H1 (cell line): Measurements from ENCODE around the gene PRRG2. TPM values are rescaled to one million over a fixed set of nuclear protein-coding genes. Genes with fewer than 3 reads are reported as not detected.

Experiments used
- BCL11A ChIP-seq, 2 experiments: IDR thresholded peaks; one replicate each; pipeline ENCODE4 v1.6.1; 2011; ENCODE audit warnings: low read depth in 2 of 2, low read length in 2 of 2, mild to moderate bottlenecking in 2 of 2
- BRCA1 ChIP-seq: IDR thresholded peaks from 2 replicates; pipeline ENCODE4 v1.6.1; 2012; ENCODE audit warnings: low read depth, low read length, improper control_type of control experiment
- EZH2 ChIP-seq: fragments of 200-600 bp; sonication (generic); IDR thresholded peaks from 2 replicates; pipeline ENCODE4 v1.7.1; 2012; ENCODE audit warnings: low read depth, mild to moderate bottlenecking, moderate library complexity, low read length, inconsistent platforms; ENCODE audit not compliant: severe bottlenecking
- FOSL1 ChIP-seq: IDR thresholded peaks from 2 replicates; pipeline ENCODE4 v1.6.1; 2011; ENCODE audit warnings: mild to moderate bottlenecking, low read depth, low read length, moderate library complexity; ENCODE audit not compliant: insufficient read depth
- HDAC2 ChIP-seq, 2 experiments: fragments of 300-600 bp in 1 of 2; sonication (generic) in 1 of 2; IDR thresholded peaks; 2 replicates each; pipeline ENCODE4 v1.6.1; 2011 to 2012; ENCODE audit warnings: low read depth in 2 of 2, low read length in 2 of 2, mild to moderate bottlenecking in 2 of 2, moderate library complexity in 2 of 2, borderline replicate concordance in 1 of 2, inconsistent platforms in 1 of 2
- POLR2A ChIP-seq, 2 experiments: IDR thresholded peaks; 1 replicate in 1 of 2; 2 replicates in 1 of 2; pipeline ENCODE4 v1.6.1; 2011; ENCODE audit warnings: low read depth in 2 of 2, low read length in 2 of 2, mild to moderate bottlenecking in 2 of 2; ENCODE audit errors: control extremely low read depth in 1 of 2
- TCF12 ChIP-seq: IDR thresholded peaks from 2 replicates; pipeline ENCODE4 v1.6.1; 2011; ENCODE audit warnings: low read depth, mild to moderate bottlenecking, low read length
- USF2 ChIP-seq: IDR thresholded peaks from 2 replicates; pipeline ENCODE4 v1.6.1; 2011; ENCODE audit warnings: low read length, improper control_type of control experiment
- polyA plus RNA-seq, 7 experiments: library from polyadenylated mRNA; depleted of rRNA in 3 of 7; stranded (reverse) in 5 of 7; unstranded in 2 of 7; fragments of >200 nt in 5 of 7; fragments of 200-250 nt in 2 of 7; gene quantifications; 1 replicate in 5 of 7; 2 replicates in 1 of 7; 4 replicates in 1 of 7; pipeline versions ENCODE4 v1.2.1 to v1.2.3, GENCODE V29; 2011 to 2013; ENCODE audit warnings: missing spikeins in 2 of 7, mixed read lengths in 2 of 7
- total RNA-seq: library from RNA; stranded (reverse); fragmentation: NEBNext Ultra II Directional; extraction: Animal tissue kit (Norgen Biotek cat#: 25700); gene quantifications from 2 replicates; pipeline ENCODE4 v1.2.1, GENCODE V29; 2021

The PRRG2 gene
- total and polyA plus RNA-seq, 2 of the 8 experiments (the other 6 are each of a cell fraction or from before 2014, with no cell fraction given): 4.1 to 5.6 TPM

- no peak for TF ChIP-seq FOSL1
- no peak for TF ChIP-seq BRCA1
- TF ChIP-seq BCL11A (IDR thresholded peaks at IDR 0.05; ENCODE audit: low read depth in 2 of 2, low read length in 2 of 2): no peak
- TF ChIP-seq USF2: no peak
- no peak for TF ChIP-seq TCF12
- TF ChIP-seq EZH2: no peak
- no peak for TF ChIP-seq HDAC2 (IDR thresholded peaks at IDR 0.05; ENCODE audit: borderline replicate concordance in 1 of 2, low read depth in 2 of 2, low read length in 2 of 2)
- TF ChIP-seq POLR2A (IDR thresholded peaks at IDR 0.05; ENCODE audit: control extremely low read depth in 1 of 2, low read depth in 2 of 2, low read length in 2 of 2): no peak
Observed at GRCh38 chr19:49560358-49560900, 20.7 kb upstream of the PRRG2 start (continued).
